ENCODE results near the gene PPIL3.

- TF ChIP-seq POLR2A (IDR thresholded peaks at IDR 0.05) (no peak), CTCF (IDR thresholded peaks at IDR 0.05) (no peak)
Observed at GRCh38 chr2:200850512-200851256, 38.2 kb downstream of the PPIL3 start.

All from uterus (tissue), 2 donors.